Hypothalamus (tissue), 51 donors: Measurements from ENCODE around the gene PAPOLB.

Experiments used
- DNase-seq, 51 donors: peaks; one replicate each; lab custom pipeline; 2025; lab: John Stamatoyannopoulos, UW

Gene PAPOLB

GRCh38 chr7:4808026-4808425 lies 53.8 kb downstream of the PAPOLB start:
- DNase-seq = no peak
